HL-60/S4 treated with retinoic acid at 250 ng/mL for 4 days and 3 days (cell line): ENCODE results near the gene GP1BA.

Source experiments
- in situ Hi-C: fragments of 300-500 bp; cut with MboI; formaldehyde crosslinking; loops from 2 replicates; pipeline ENCODE4 v1.7.0; 2022; ENCODE audit warnings: low sequenced_read_pairs

The GP1BA gene

GRCh38 chr17:4970273-4970672 is 38.2 kb downstream of the GP1BA start:
- in situ Hi-C loops, result no loop called here

DNA sequence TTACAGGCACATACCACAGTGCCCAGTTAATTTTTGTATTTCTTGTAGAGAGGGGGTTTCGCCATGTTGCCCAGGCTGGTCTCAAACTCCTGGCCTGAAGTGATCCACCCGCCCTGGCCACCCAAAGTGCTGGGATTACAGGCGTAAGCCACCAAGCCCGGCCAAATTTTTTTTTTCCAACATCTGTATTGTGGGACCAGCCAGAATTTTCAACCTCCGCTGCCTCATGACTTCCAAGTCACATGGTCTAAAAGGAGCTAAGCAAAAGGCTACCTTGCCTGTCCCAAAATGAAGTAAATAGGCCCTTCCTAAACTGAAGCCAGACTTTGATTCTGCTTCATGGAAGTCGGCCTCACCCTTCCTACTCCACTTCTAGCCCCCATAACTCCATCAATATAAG is 39.7 kb downstream of the GP1BA start:
- in situ Hi-C loops, result no loop called here

DNA sequence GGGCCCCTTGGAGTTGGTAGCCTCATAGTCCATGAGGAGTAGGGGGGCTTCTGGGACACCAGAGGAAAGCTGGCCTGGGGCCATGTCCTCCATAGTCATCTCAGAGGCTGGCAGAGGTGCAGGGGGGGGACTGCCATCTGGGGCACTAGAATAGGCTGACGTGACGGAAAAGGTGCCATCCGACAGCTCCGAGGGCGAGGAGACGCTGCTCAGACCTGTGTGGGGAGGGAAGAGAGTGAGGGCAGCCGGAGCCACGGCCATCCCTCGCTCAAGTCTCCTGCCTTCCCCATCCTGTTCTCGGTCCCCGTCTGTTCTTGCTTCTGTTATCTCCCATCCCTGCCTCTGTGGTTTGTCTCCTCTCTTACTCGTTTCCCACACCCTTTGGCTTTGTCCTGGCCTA is 40.2 kb downstream of the GP1BA start:
- in situ Hi-C loops, result no loop called here

- in situ Hi-C loops, result no loop called here
Observed at GRCh38 chr17:4972752-4973151, 40.7 kb downstream of the GP1BA start.

DNA sequence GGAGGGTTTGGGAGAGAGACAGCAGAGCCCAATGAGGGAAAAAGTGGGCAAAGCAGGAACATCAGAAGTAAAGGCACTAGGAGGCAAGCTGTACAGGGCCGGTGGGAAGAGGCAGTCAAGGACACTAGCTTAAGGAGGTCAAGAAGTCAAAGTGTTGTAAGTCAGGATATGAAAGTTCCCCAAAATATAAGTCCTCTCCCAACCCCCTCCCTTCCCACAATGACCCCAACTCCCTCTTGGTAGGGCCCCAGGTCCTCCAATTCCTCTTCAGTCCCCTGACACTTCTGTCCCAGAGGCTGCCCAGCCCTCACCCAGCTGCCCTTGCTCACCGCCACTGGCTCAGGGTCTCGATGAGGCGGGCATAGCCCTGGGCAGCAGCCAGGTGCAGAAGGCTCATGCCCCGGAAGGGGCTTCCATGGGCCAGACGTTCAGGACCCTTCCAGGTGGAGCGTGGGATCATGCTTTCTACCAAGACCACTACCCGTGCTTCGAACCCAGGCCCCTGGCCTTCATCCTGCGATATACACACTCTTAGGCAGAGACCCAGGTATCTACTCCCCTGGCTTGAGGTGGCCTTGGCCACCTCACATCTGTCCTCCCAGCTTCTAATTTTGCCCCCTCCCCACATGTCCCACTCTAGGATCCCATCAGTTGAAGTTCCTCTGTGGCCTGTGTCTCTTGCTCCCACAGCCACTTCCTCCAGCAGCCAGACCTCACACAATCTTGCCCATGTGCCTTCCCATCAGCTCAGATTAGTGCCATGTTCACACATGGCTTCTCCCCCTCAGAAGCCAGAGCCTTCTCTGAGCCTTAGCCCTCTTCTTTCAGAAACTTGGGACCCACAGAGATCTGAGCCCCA is 41.4 kb downstream of the GP1BA start:
- in situ Hi-C loops, result no loop called here

DNA sequence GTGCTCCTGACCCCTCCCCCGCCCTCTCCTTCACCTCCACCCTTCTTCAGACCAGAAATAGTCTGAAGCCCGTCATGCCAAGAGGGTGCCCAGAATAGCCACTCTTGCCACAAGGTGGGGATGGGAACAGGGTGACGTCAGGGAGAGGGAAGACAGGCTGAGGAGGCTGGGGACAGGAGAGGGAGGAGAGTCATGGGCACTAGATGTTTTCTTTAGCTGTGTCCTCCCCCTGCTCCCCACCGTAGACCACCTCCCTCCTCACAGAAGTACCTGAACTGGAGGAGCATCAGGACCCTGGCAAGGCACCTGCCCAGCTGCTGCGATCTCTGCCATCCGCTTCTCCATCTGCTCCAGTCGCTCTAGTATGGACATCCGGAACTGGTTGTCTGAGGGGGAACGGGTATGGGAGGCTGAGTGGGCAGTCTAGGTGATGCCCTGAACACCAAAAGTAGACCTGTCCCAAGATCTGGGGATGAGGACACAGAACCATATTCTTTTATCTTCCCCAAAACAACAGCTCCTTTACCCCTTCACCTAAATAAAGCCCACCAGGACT is 42.1 kb downstream of the GP1BA start:
- in situ Hi-C loops, result no loop called here

DNA sequence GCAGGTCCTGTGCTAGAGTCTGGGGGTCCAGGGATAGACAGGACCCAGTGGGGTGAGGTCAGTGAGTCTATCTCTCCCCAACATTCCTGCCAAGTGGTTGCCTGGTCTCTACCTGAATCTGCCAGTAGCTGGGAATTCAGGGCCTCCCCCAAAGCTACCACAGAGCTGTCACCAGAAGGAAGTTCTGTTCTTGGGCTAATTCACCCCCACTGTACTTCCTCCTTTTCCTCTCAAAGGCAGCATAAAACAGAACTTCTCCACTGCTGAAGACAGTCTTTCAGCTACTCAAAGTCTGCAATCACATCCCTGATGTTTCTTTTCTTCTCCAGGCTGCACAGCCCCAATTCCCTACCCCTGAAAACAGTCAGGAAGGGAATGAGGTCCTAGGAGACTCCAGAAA is 46.6 kb downstream of the GP1BA start:
- in situ Hi-C loops, result no loop called here

DNA sequence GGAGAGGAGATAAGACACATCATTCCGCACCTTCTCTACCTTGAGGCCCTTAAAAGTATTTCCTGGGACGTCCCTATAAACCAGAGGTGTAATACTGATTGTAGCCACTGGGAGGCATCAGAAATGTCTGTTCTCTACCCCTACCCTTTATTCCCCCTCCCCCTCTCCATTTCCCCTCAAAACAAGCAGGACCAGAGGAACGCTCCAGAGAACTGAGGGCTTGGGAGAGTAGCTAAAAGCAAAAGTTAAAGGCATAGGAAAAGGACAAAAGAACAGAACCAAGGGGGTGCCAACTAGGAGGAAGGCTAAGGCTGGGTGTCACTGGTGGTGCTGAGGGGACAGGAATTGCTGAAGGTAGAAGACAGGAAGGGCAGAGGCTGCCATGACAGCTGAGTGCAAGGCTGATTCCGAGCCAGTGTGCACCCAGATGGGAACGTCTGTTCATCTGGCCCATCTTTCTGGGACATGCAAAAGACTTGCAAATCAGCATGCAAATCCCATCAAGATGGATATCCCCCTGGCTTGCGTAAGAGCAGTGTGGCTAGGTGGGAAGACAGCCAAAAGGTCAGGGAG is 48.7 kb downstream of the GP1BA start:
- in situ Hi-C loops, result no loop called here

DNA sequence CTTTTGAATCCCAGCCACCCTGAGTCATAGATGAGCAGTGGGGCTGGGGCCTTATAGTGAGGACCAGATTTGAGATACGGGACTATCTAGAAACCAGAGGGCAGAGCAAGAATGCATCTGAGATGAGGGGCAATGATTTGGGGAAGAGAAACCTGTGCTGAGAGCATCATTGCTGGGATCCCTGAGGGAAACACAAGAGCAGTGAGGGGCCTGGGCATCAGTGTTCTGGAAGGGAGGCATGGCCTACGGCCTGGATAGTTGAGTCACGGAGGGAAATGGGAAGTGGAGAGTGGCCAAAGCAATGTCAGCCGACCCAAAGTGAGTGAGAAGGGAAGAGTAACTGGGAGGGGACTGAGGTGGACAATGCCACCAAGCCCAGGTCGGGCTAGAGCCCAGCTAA is 50.2 kb downstream of the GP1BA start:
- in situ Hi-C loops, result no loop called here
